ENCODE results near the gene ARHGAP26. TPM values are rescaled to one million over a fixed set of nuclear protein-coding genes. Genes with fewer than 3 reads are reported as not detected.

Gene ARHGAP26
- total RNA-seq, 1 donor from 2014 or later = 18.7 TPM

- Mint-ChIP-seq H3K36me3 (peaks cover under 1% of the 10 kb centered on the region), H3K9me3 (peaks cover 3% of the 10 kb centered on the region), H3K4me3 (no peak overlapping the region), H3K4me1 (ENCODE audit: unreplicated experiment) (peaks cover 15% of the 10 kb centered on the region), H3K27ac (no peak overlapping the region), H3K27me3 (no peaks in the 10 kb centered on the region)
- DNase-seq (ENCODE audit: extremely low spot score, unreplicated experiment) = no peak
- TF ChIP-seq CTCF (conservative IDR thresholded peaks at IDR 0.05) = no peak
These were observed 274.1 kb downstream of the ARHGAP26 start for GRCh38 chr5:143044265-143044664.

- DNase-seq (ENCODE audit: extremely low spot score, unreplicated experiment) = no peak
- Mint-ChIP-seq H3K4me3 (no peak overlapping the region), H3K27ac (no peak overlapping the region), H3K27me3 (no peaks in the 10 kb centered on the region), H3K9me3 (peaks cover 3% of the 10 kb centered on the region), H3K4me1 (ENCODE audit: unreplicated experiment) (peaks cover 15% of the 10 kb centered on the region), H3K36me3 (peaks cover 3% of the 10 kb centered on the region)
- no peak for TF ChIP-seq CTCF (conservative IDR thresholded peaks at IDR 0.05)
These were observed 274.9 kb downstream of the ARHGAP26 start for GRCh38 chr5:143045062-143045461.

GRCh38 chr5:143046314-143046713 is 276.1 kb downstream of the ARHGAP26 start:
- Mint-ChIP-seq H3K36me3 (peaks cover 3% of the 10 kb centered on the region), H3K27me3 (no peaks in the 10 kb centered on the region), H3K4me1 (ENCODE audit: unreplicated experiment) (peaks cover 12% of the 10 kb centered on the region), H3K9me3 (peaks cover 3% of the 10 kb centered on the region), H3K27ac (no peak overlapping the region), H3K4me3 (no peak overlapping the region)
- no peak for DNase-seq (ENCODE audit: extremely low spot score, unreplicated experiment)
- TF ChIP-seq CTCF (conservative IDR thresholded peaks at IDR 0.05) = no peak

GRCh38 chr5:143047091-143047490 is 276.9 kb downstream of the ARHGAP26 start:
- Mint-ChIP-seq H3K9me3 (peaks cover 3% of the 10 kb centered on the region), H3K27me3 (no peaks in the 10 kb centered on the region), H3K4me1 (ENCODE audit: unreplicated experiment) (peaks cover 17% of the 10 kb centered on the region), H3K36me3 (peaks cover 3% of the 10 kb centered on the region), H3K27ac (no peak overlapping the region), H3K4me3 (no peak overlapping the region)
- TF ChIP-seq CTCF (conservative IDR thresholded peaks at IDR 0.05) = no peak
- DNase-seq (ENCODE audit: extremely low spot score, unreplicated experiment) = no peak

GRCh38 chr5:143050183-143050582 is 280.0 kb downstream of the ARHGAP26 start:
- no peak for TF ChIP-seq CTCF (conservative IDR thresholded peaks at IDR 0.05)
- Mint-ChIP-seq H3K36me3 (peaks cover 3% of the 10 kb centered on the region), H3K27me3 (no peaks in the 10 kb centered on the region), H3K4me3 (no peak overlapping the region), H3K9me3 (no peaks in the 10 kb centered on the region), H3K27ac (no peak overlapping the region), H3K4me1 (ENCODE audit: unreplicated experiment) (peaks cover 19% of the 10 kb centered on the region)
- no peak for DNase-seq (ENCODE audit: extremely low spot score, unreplicated experiment)

Data from type B pancreatic cell (in vitro differentiated cells).